Hepatocyte (in vitro differentiated cells): Measurements from ENCODE around the gene MYO1E.

Experiments used
- CTCF ChIP-seq: fragments of 200-600 bp; sonication (generic); IDR thresholded peaks from 2 replicates; pipeline ENCODE4 v1.5.1; 2016; ENCODE audit warnings: antibody characterized with exemption, mild to moderate bottlenecking; ENCODE audit not compliant: poor library complexity
- EZH2 ChIP-seq: fragments of 200-600 bp; sonication (generic); IDR thresholded peaks from 2 replicates; pipeline ENCODE4 v1.6.1; 2016; ENCODE audit warnings: antibody characterized with exemption, mild to moderate bottlenecking, borderline replicate concordance
- EZH2phosphoT487 ChIP-seq: fragments of 200-600 bp; sonication (generic); IDR thresholded peaks from one replicate; pipeline ENCODE4 v1.6.1; 2018; ENCODE audit warnings: antibody characterized with exemption, mild to moderate bottlenecking, low read depth, moderate library complexity; ENCODE audit not compliant: unreplicated experiment, severe bottlenecking

GRCh38 chr15:59217876-59218498, 154.7 kb downstream of the MYO1E start:
- TF ChIP-seq CTCF = no peak
- TF ChIP-seq EZH2phosphoT487 = no peak
- TF ChIP-seq EZH2 = no peak
